Measurements from ENCODE around the gene CD2AP.

GRCh38 chr6:47485491-47486135, 8.0 kb downstream of the CD2AP start:
- no peak for TF ChIP-seq RAD21 (IDR thresholded peaks at IDR 0.05; ENCODE audit: low read depth)
- TF ChIP-seq POLR2A (IDR thresholded peaks at IDR 0.05; ENCODE audit: borderline replicate concordance, extremely low read depth, insufficient read depth, insufficient read length) = no peak
- no peak for TF ChIP-seq MAX (IDR thresholded peaks at IDR 0.05)
- no peak for TF ChIP-seq SRF (IDR thresholded peaks at IDR 0.05; ENCODE audit: low read depth)
- no peak for TF ChIP-seq EZH2phosphoT487 (IDR thresholded peaks at IDR 0.05; ENCODE audit: borderline replicate concordance)
- TF ChIP-seq ZFX (IDR thresholded peaks at IDR 0.05) = no peak
- no peak for TF ChIP-seq CTCF (IDR thresholded peaks at IDR 0.05 in 2 of 3, conservative IDR thresholded peaks at IDR 0.05 in 1 of 3; ENCODE audit: borderline replicate concordance in 1 of 3, insufficient read depth in 1 of 3, low read depth in 2 of 3, low read length in 2 of 3)
- no peak for TF ChIP-seq REST (IDR thresholded peaks at IDR 0.05; ENCODE audit: low read depth)
- TF ChIP-seq EZH2 (IDR thresholded peaks at IDR 0.05) = no peak
- TF ChIP-seq POLR2AphosphoS5 (IDR thresholded peaks at IDR 0.05; ENCODE audit: low read depth, low read length) = no peak
- TF ChIP-seq JUND (IDR thresholded peaks at IDR 0.05) = no peak
